Naive thymus-derived CD8-positive, alpha-beta T cell (primary cell): ENCODE measurements around the gene ZNF750. TPM values are rescaled to one million over a fixed set of nuclear protein-coding genes. Genes with fewer than 3 reads are reported as not detected.
A peak's percentile ranks its signal among the peaks of the same experiment; 100 is the strongest.
"Not testable (repeated sequence)": the region's sequence is repeated elsewhere in the genome, so short reads cannot be mapped to it uniquely, and the experiment has no call there.

Source experiments
- ATAC-seq, 2 donors: fragments of 150-1000 bp; cut with Tn5 transposase in 1 of 2; sonication (Bioruptor Pico), chemical (Tn5 transposase) in 1 of 2; 1 replicate in 1 of 2; 2 replicates in 1 of 2; pipeline ENCODE4 v1.10.0; 2021; ENCODE audit warnings: mild to moderate bottlenecking in 2 of 2, moderate library complexity in 2 of 2
- POLR2A ChIA-PET: fragments of 350-600 bp; sonication (Branson Sonifier 250); formaldehyde crosslinking; loops from one replicate; lab custom pipeline; 2021; ENCODE audit warnings: antibody characterized with exemption; lab: Charles Lee
- DNase-seq, 10 donors: peaks; one replicate each; pipeline versions ENCODE4 v3.0.0 to v3.0.0-alpha.2; 2020 to 2022
- H3K27ac Mint-ChIP-seq, 10 donors: one replicate each; pipeline ENCODE4 v1.8.0; 2020 to 2022; ENCODE audit warnings: mild to moderate bottlenecking in 10 of 10, mixed read lengths in 10 of 10, moderate library complexity in 4 of 10, inconsistent platforms in 1 of 10
- H3K27me3 Mint-ChIP-seq, 5 donors: one replicate each; pipeline ENCODE4 v1.8.0; 2021 to 2022; ENCODE audit warnings: mixed read lengths in 5 of 5
- H3K36me3 Mint-ChIP-seq, 3 donors: one replicate each; pipeline ENCODE4 v1.8.0; 2020 to 2022; ENCODE audit warnings: mixed read lengths in 3 of 3, mild to moderate bottlenecking in 2 of 3, inconsistent platforms in 1 of 3
- H3K4me1 Mint-ChIP-seq, 4 donors: one replicate each; pipeline ENCODE4 v1.8.0; 2021 to 2022; ENCODE audit warnings: mixed read lengths in 4 of 4
- H3K4me3 Mint-ChIP-seq, 10 donors: one replicate each; pipeline ENCODE4 v1.8.0; 2020 to 2022; ENCODE audit warnings: mild to moderate bottlenecking in 10 of 10, mixed read lengths in 10 of 10, moderate library complexity in 6 of 10, inconsistent platforms in 1 of 10
- H3K9me3 Mint-ChIP-seq, 9 donors: one replicate each; pipeline ENCODE4 v1.8.0; 2020 to 2022; ENCODE audit warnings: mixed read lengths in 9 of 9, mild to moderate bottlenecking in 3 of 9, inconsistent platforms in 1 of 9, moderate library complexity in 1 of 9
- polyA plus RNA-seq, 3 donors: library from polyadenylated mRNA; unstranded; fragments of 300-500 nt; fragmentation: Illumina TruSeq; gene quantifications; one replicate each; pipeline ENCODE4 v1.2.3, GENCODE V29; 2021
- total RNA-seq, 8 experiments: library from RNA in 2 of 8; stranded (reverse) in 2 of 8; gene quantifications; one replicate each; pipeline ENCODE4 v1.2.3 and lab custom pipeline; 2021 to 2026

Gene ZNF750
- total and polyA plus RNA-seq, 5 experiments from 2014 or later = not detected

- Mint-ChIP-seq H3K4me1 (peaks cover 0 to 6% (median 1%) of the 10 kb centered on the region in 4 donors), H3K27ac (no peak overlapping the region), H3K27me3 (no peaks in the 10 kb centered on the region), H3K9me3 (no peaks in the 10 kb centered on the region), H3K36me3 (peaks cover 0 to 20% (median 2%) of the 10 kb centered on the region in 3 donors), H3K4me3 (no peak overlapping the region)
- DNase-seq (no peak), ATAC-seq (no peak)
- POLR2A ChIA-PET = no interaction called here
Measured at GRCh38 chr17:82793974-82794630, 45.7 kb downstream of the ZNF750 start.

- no peak for DNase-seq
- Mint-ChIP-seq H3K27ac (peak overlapping the region in 2 of 10 donors; percentile 58 to 76), H3K4me3 (no peak overlapping the region), H3K4me1 (peaks cover 0 to 10% (median 4%) of the 10 kb centered on the region in 4 donors), H3K9me3 (no peaks in the 10 kb centered on the region), H3K27me3 (no peaks in the 10 kb centered on the region), H3K36me3 (peaks cover 0 to 9% (median 0%) of the 10 kb centered on the region in 3 donors)
- POLR2A ChIA-PET = interaction anchor here (0.7 kb wide), 1 partner anchor 19 kb away, joined by 4 read pairs; no protein-coding TSS in a partner anchor
- ATAC-seq = no peak
Measured at GRCh38 chr17:82791532-82791931, 48.3 kb downstream of the ZNF750 start.

GRCh38 chr17:82790391-82790790 is 49.4 kb downstream of the ZNF750 start:
- Mint-ChIP-seq H3K36me3 (peaks cover 0 to 10% (median 0%) of the 10 kb centered on the region in 3 donors), H3K27ac (peak overlapping the region in 2 of 10 donors; percentile 51 to 85), H3K9me3 (no peaks in the 10 kb centered on the region), H3K27me3 (no peaks in the 10 kb centered on the region), H3K4me1 (peaks cover 0 to 10% (median 4%) of the 10 kb centered on the region in 4 donors), H3K4me3 (no peak overlapping the region)
- DNase-seq (no peak), ATAC-seq (no peak)
- POLR2A ChIA-PET = interaction anchor here (0.6 kb wide), 1 partner anchor 107 kb away, joined by 4 read pairs; no protein-coding TSS in a partner anchor

- Mint-ChIP-seq H3K27ac (peak overlapping the region in 3 of 10 donors; percentile 51 to 67 (median 66)), H3K4me3 (no peak overlapping the region), H3K27me3 (no peaks in the 10 kb centered on the region), H3K36me3 (peaks cover 0 to 10% (median 0%) of the 10 kb centered on the region in 3 donors), H3K9me3 (no peaks in the 10 kb centered on the region), H3K4me1 (peaks cover 0 to 8% (median 4%) of the 10 kb centered on the region in 4 donors)
- POLR2A ChIA-PET = interaction anchor here (0.6 kb wide), 1 partner anchor 108 kb away, joined by 4 read pairs; no protein-coding TSS in a partner anchor
- DNase-seq (no peak), ATAC-seq (no peak)
Measured at GRCh38 chr17:82789806-82790205, 50.0 kb downstream of the ZNF750 start.

- peak overlapping the region in 1 of 10 donors; percentile 19 for H3K27ac Mint-ChIP-seq
- ATAC-seq = no peak
Measured at GRCh38 chr17:82789051-82789592, 50.7 kb downstream of the ZNF750 start.

GRCh38 chr17:82788206-82789001 is 51.4 kb downstream of the ZNF750 start:
- Mint-ChIP-seq H3K27me3 (no peaks in the 10 kb centered on the region), H3K9me3 (no peaks in the 10 kb centered on the region), H3K36me3 (peaks cover 0 to 19% (median 0%) of the 10 kb centered on the region in 3 donors), H3K4me3 (no peak overlapping the region), H3K4me1 (peaks cover 0 to 8% (median 5%) of the 10 kb centered on the region in 4 donors), H3K27ac (no peak overlapping the region)
- DNase-seq = no peak
- POLR2A ChIA-PET = interaction anchor here (0.6 to 0.7 kb wide), 2 partner anchors 70 to 129 kb away, joined by 3 read pairs; no protein-coding TSS in a partner anchor
- ATAC-seq = no peak

More at GRCh38 chr17:82789051-82789592, 50.7 kb downstream of the ZNF750 start:
- H3K4me3 Mint-ChIP-seq = no peak overlapping the region
- no peaks in the 10 kb centered on the region for H3K9me3 Mint-ChIP-seq
- H3K4me1 Mint-ChIP-seq = peaks cover 0 to 8% (median 5%) of the 10 kb centered on the region in 4 donors
- H3K27me3 Mint-ChIP-seq = no peaks in the 10 kb centered on the region
- no peak for DNase-seq
- H3K36me3 Mint-ChIP-seq = peaks cover 0 to 14% (median 0%) of the 10 kb centered on the region in 3 donors
- POLR2A ChIA-PET = interaction anchor here (0.6 kb wide), 1 partner anchor 128 kb away, joined by 3 read pairs; no protein-coding TSS in a partner anchor

- H3K4me3 Mint-ChIP-seq = no peak overlapping the region
- H3K9me3 Mint-ChIP-seq = no peaks in the 10 kb centered on the region
- no peaks in the 10 kb centered on the region for H3K27me3 Mint-ChIP-seq
- no peak for ATAC-seq
- peaks cover 7 to 14% (median 10%) of the 10 kb centered on the region in 4 donors for H3K4me1 Mint-ChIP-seq
- no peak overlapping the region for H3K27ac Mint-ChIP-seq
- DNase-seq = no peak
- H3K36me3 Mint-ChIP-seq = peaks cover 0 to 26% (median 0%) of the 10 kb centered on the region in 3 donors
- POLR2A ChIA-PET = interaction anchor here (0.7 kb wide), 1 partner anchor 71 kb away, joined by 3 read pairs; no protein-coding TSS in a partner anchor
Measured at GRCh38 chr17:82787081-82787848, 52.6 kb downstream of the ZNF750 start.

- Mint-ChIP-seq H3K4me1 (peaks cover 8 to 20% (median 11%) of the 10 kb centered on the region in 4 donors), H3K36me3 (peaks cover 0 to 26% (median 0%) of the 10 kb centered on the region in 3 donors), H3K27me3 (no peaks in the 10 kb centered on the region), H3K4me3 (no peak overlapping the region), H3K27ac (no peak overlapping the region), H3K9me3 (no peaks in the 10 kb centered on the region)
- POLR2A ChIA-PET = no interaction called here
- ATAC-seq (no peak), DNase-seq (no peak)
Measured at GRCh38 chr17:82786427-82786826, 53.4 kb downstream of the ZNF750 start.

GRCh38 chr17:82785581-82785980 is 54.2 kb downstream of the ZNF750 start:
- ATAC-seq, POLR2A ChIA-PET, DNase-seq, H3K27ac Mint-ChIP-seq, H3K4me3 Mint-ChIP-seq, H3K27me3 Mint-ChIP-seq, H3K9me3 Mint-ChIP-seq: not testable (repeated sequence)
- peaks cover 8 to 20% (median 11%) of the 10 kb centered on the region in 4 donors for H3K4me1 Mint-ChIP-seq
- H3K36me3 Mint-ChIP-seq = peaks cover 0 to 22% (median 0%) of the 10 kb centered on the region in 3 donors

- DNase-seq (no peak), ATAC-seq (no peak)
- H3K36me3 Mint-ChIP-seq = peaks cover 0 to 22% (median 0%) of the 10 kb centered on the region in 3 donors
- peaks cover 8 to 20% (median 12%) of the 10 kb centered on the region in 4 donors for H3K4me1 Mint-ChIP-seq
- H3K9me3 Mint-ChIP-seq = no peaks in the 10 kb centered on the region
- POLR2A ChIA-PET = no interaction called here
- no peak overlapping the region for H3K4me3 Mint-ChIP-seq
- no peaks in the 10 kb centered on the region for H3K27me3 Mint-ChIP-seq
- H3K27ac Mint-ChIP-seq = peak overlapping the region in 2 of 10 donors; percentile 11 to 59
Measured at GRCh38 chr17:82783498-82783897, 56.3 kb downstream of the ZNF750 start.

GRCh38 chr17:82782657-82783207 is 57.1 kb downstream of the ZNF750 start:
- Mint-ChIP-seq H3K36me3 (peaks cover 0 to 19% (median 0%) of the 10 kb centered on the region in 3 donors), H3K4me1 (peaks cover 8 to 19% (median 11%) of the 10 kb centered on the region in 4 donors), H3K27me3 (no peaks in the 10 kb centered on the region), H3K9me3 (no peaks in the 10 kb centered on the region), H3K4me3 (peak overlapping the region in 2 of 10 donors; percentile 32 to 36), H3K27ac (peak overlapping the region in 4 of 10 donors; percentile 59 to 87 (median 72))
- DNase-seq (no peak), ATAC-seq (no peak)
- POLR2A ChIA-PET = no interaction called here
